HCT116 (cell line): ENCODE results near the gene CABYR. TPM values are rescaled to one million over a fixed set of nuclear protein-coding genes. Genes with fewer than 3 reads are reported as not detected.

Source experiments
- ATAC-seq: fragments of 200-7000 bp; cut with Tn5 transposase; 2 replicates; pipeline ENCODE4 v1.9.1; 2020; ENCODE audit warnings: mild to moderate bottlenecking, moderate library complexity
- BruUV-seq: library from RNA; stranded (reverse); fragments of 400-500 nt; replicated peaks from 2 replicates; lab custom pipeline; 2021; lab: Mats Ljungman, UMichigan
- CTCF ChIA-PET: fragments of 300-600 bp; sonication (Branson Sonifier 250); formaldehyde crosslinking; loops from one replicate; lab custom pipeline; 2021; ENCODE audit warnings: antibody characterized with exemption; lab: Charles Lee
- POLR2A ChIA-PET: fragments of 300-600, 350-600 bp; sonication (Branson Sonifier 250); formaldehyde crosslinking; loops from one replicate; lab custom pipeline; 2021; ENCODE audit warnings: antibody characterized with exemption; lab: Charles Lee
- RAD21 ChIA-PET, 2 experiments: fragments of 300-600 bp; sonication (Branson Sonifier 250); formaldehyde crosslinking; loops; one replicate each; lab custom pipeline; 2023; ENCODE audit warnings: low total read pairs in 2 of 2; ENCODE audit not compliant: uncharacterized antibody in 2 of 2, unreplicated experiment in 2 of 2, low non-redundant PET in 1 of 2; lab: Charles Lee
- DNase-seq: peaks from one replicate; pipeline ENCODE4 v3.0.0-alpha.2; 2010; ENCODE audit warnings: low read depth, low spot score
- H2AFZ ChIP-seq: fragments of 200-600 bp; shearing (Covaris generic), sonication (generic); 2 replicates; pipeline ENCODE4 v1.6.1; 2017; ENCODE audit warnings: low read depth, mixed run types, mixed read lengths, antibody characterized with exemption, low read length; ENCODE audit not compliant: poor library complexity, severe bottlenecking
- H3K27ac ChIP-seq: 2 replicates; pipeline ENCODE4 v1.5.1; 2012; ENCODE audit warnings: low read depth, low read length
- H3K27me3 ChIP-seq: fragments of 200-600 bp; sonication (generic); 2 replicates; pipeline ENCODE4 v1.6.1; 2016; ENCODE audit warnings: mixed run types, low read length, mixed read lengths; ENCODE audit not compliant: insufficient read depth
- H3K36me3 ChIP-seq, 2 experiments: fragments of 200-500 bp in 1 of 2; fragments of 200-600 bp in 1 of 2; sonication (Bioruptor generic) in 1 of 2; sonication (generic) in 1 of 2; 2 replicates each; pipeline versions ENCODE4 v1.5.1 to v1.6.1; 2014 to 2016; ENCODE audit warnings: low read length in 2 of 2, inconsistent platforms in 1 of 2, mixed read lengths in 1 of 2, mixed run types in 1 of 2; ENCODE audit not compliant: insufficient read depth in 2 of 2, control insufficient read depth in 1 of 2
- H3K4me1 ChIP-seq, 2 experiments: fragments of 200-600 bp in 1 of 2; sonication (generic) in 1 of 2; 2 replicates each; pipeline versions ENCODE4 v1.5.1 to v1.6.1; 2012 to 2017; ENCODE audit warnings: low read length in 2 of 2, inconsistent platforms in 1 of 2, mild to moderate bottlenecking in 1 of 2, mixed read lengths in 1 of 2, mixed run types in 1 of 2, moderate library complexity in 1 of 2; ENCODE audit not compliant: insufficient read depth in 2 of 2, control insufficient read depth in 1 of 2
- H3K4me2 ChIP-seq: fragments of 200-600 bp; sonication (generic); 2 replicates; pipeline ENCODE4 v1.6.1; 2017; ENCODE audit warnings: mixed run types, low read length, mixed read lengths
- H3K4me3 ChIP-seq, 2 experiments: fragments of 200-600 bp in 1 of 2; sonication (generic) in 1 of 2; replicated peaks in 1 of 2; 2 replicates each; pipeline ENCODE4 v1.5.1; 2011 to 2016; ENCODE audit warnings: low read length in 2 of 2, control low read depth in 1 of 2, low read depth in 1 of 2, mild to moderate bottlenecking in 1 of 2, mixed read lengths in 1 of 2, mixed run types in 1 of 2
- H3K79me2 ChIP-seq: fragments of 200-600 bp; sonication (generic); 2 replicates; pipeline ENCODE4 v1.6.1; 2017; ENCODE audit warnings: mild to moderate bottlenecking, mixed run types, low read length, moderate library complexity, mixed read lengths; ENCODE audit not compliant: insufficient read depth
- H3K9ac ChIP-seq: fragments of 200-600 bp; sonication (generic); 2 replicates; pipeline ENCODE4 v1.6.1; 2016; ENCODE audit warnings: low read length, mixed read lengths
- H3K9me2 ChIP-seq: fragments of 200-600 bp; sonication (generic), shearing (Covaris generic); 2 replicates; pipeline ENCODE4 v1.6.1; 2017; ENCODE audit warnings: mixed run types, mild to moderate bottlenecking, moderate library complexity; ENCODE audit not compliant: insufficient read depth
- H3K9me3 ChIP-seq, 2 experiments: fragments of 200-500 bp in 1 of 2; fragments of 200-600 bp in 1 of 2; sonication (Bioruptor generic) in 1 of 2; sonication (generic) in 1 of 2; 2 replicates each; pipeline ENCODE4 v1.6.1; 2014 to 2017; ENCODE audit warnings: low read length in 2 of 2, mixed read lengths in 2 of 2, inconsistent platforms in 1 of 2, low read depth in 1 of 2, mild to moderate bottlenecking in 1 of 2, mixed run types in 1 of 2, moderate library complexity in 1 of 2; ENCODE audit not compliant: control insufficient read depth in 1 of 2, insufficient read depth in 1 of 2
- H4K20me1 ChIP-seq: fragments of 200-600 bp; sonication (generic), shearing (Covaris generic); 2 replicates; pipeline ENCODE4 v1.6.1; 2017; ENCODE audit warnings: mixed run types, mild to moderate bottlenecking, moderate library complexity; ENCODE audit not compliant: insufficient read depth
- ATF3 ChIP-seq: IDR thresholded peaks from 2 replicates; pipeline ENCODE4 v1.6.1; 2012
- CBX3 ChIP-seq: IDR thresholded peaks from 2 replicates; pipeline ENCODE4 v1.6.1; 2012; ENCODE audit warnings: low read depth
- EGR1 ChIP-seq: IDR thresholded peaks from 2 replicates; pipeline ENCODE4 v1.6.1; 2012; ENCODE audit warnings: low read depth
- ELF1 ChIP-seq: IDR thresholded peaks from 2 replicates; pipeline ENCODE4 v1.6.1; 2012; ENCODE audit warnings: low read depth, borderline replicate concordance
- EZH2 ChIP-seq: fragments of 200-600 bp; sonication (generic); IDR thresholded peaks from 2 replicates; pipeline ENCODE4 v1.6.1; 2017; ENCODE audit warnings: antibody characterized with exemption, mixed run types
- EZH2phosphoT487 ChIP-seq: fragments of 200-600 bp; IDR thresholded peaks from 2 replicates; pipeline ENCODE4 v1.6.1; 2018; ENCODE audit warnings: antibody characterized with exemption, borderline replicate concordance
- FOSL1 ChIP-seq: IDR thresholded peaks from 2 replicates; pipeline ENCODE4 v1.6.1; 2012; ENCODE audit warnings: low read depth
- POLR2A ChIP-seq: IDR thresholded peaks from 2 replicates; pipeline ENCODE4 v1.7.0; 2011; ENCODE audit warnings: borderline replicate concordance; ENCODE audit not compliant: insufficient read depth, insufficient read length; ENCODE audit errors: extremely low read depth
- POLR2AphosphoS5 ChIP-seq: IDR thresholded peaks from 2 replicates; pipeline ENCODE4 v1.6.1; 2011; ENCODE audit warnings: mild to moderate bottlenecking, low read depth, low read length, moderate library complexity
- RAD21 ChIP-seq: IDR thresholded peaks from 2 replicates; pipeline ENCODE4 v1.6.1; 2012; ENCODE audit warnings: low read depth, mild to moderate bottlenecking
- SIN3A ChIP-seq: IDR thresholded peaks from 2 replicates; pipeline ENCODE4 v1.6.1; 2012; ENCODE audit warnings: low read depth
- SP1 ChIP-seq: IDR thresholded peaks from 2 replicates; pipeline ENCODE4 v1.6.1; 2012; ENCODE audit warnings: low read depth
- TCF7L2 ChIP-seq: IDR thresholded peaks from 2 replicates; pipeline ENCODE4 v1.7.0; 2011; ENCODE audit warnings: borderline replicate concordance, inconsistent platforms; ENCODE audit not compliant: insufficient read depth, insufficient read length; ENCODE audit errors: extremely low read depth
- YY1 ChIP-seq: IDR thresholded peaks from 2 replicates; pipeline ENCODE4 v1.6.1; 2011; ENCODE audit warnings: low read length, low read depth, moderate library complexity, mild to moderate bottlenecking; ENCODE audit not compliant: insufficient replicate concordance; ENCODE audit errors: extremely low read depth
- ZBTB33 ChIP-seq: IDR thresholded peaks from 2 replicates; pipeline ENCODE4 v1.6.1; 2011; ENCODE audit warnings: mild to moderate bottlenecking, low read length, moderate library complexity; ENCODE audit not compliant: insufficient replicate concordance; ENCODE audit errors: extremely low read depth
- ZNF274 ChIP-seq: fragments of 200-500 bp; sonication (Bioruptor generic); IDR thresholded peaks from 2 replicates; pipeline ENCODE4 v1.6.1; 2014; ENCODE audit warnings: mild to moderate bottlenecking, low read depth, low read length, inconsistent platforms
- intact Hi-C: fragments of 100-400 bp; cut with micrococcal nuclease; formaldehyde crosslinking; loops from 2 replicates; pipeline ENCODE4 v1.10.0; 2022
- total RNA-seq: library from RNA; stranded (reverse); gene quantifications from one replicate; pipeline ENCODE4 v1.2.1, GENCODE V29; 2021; ENCODE audit not compliant: unreplicated experiment
- TF ChIP-seq, protein P1 (sequence below), 3 experiments: fragments of 200-600 bp in 1 of 3; sonication (generic) in 1 of 3; IDR thresholded peaks in 2 of 3; conservative IDR thresholded peaks in 1 of 3; 2 replicates each; pipeline ENCODE4 v1.5.1; 2012 to 2017; ENCODE audit warnings: low read depth in 2 of 3, low read length in 2 of 3, antibody characterized with exemption in 1 of 3, borderline replicate concordance in 1 of 3, control low read depth in 1 of 3, mild to moderate bottlenecking in 1 of 3, mixed read lengths in 1 of 3, mixed run types in 1 of 3, moderate library complexity in 1 of 3; ENCODE audit not compliant: insufficient read depth in 1 of 3

CABYR gene
- total RNA-seq, 1 experiment from 2014 or later: not detected

- TF ChIP-seq ZBTB33: no peak
- TF ChIP-seq SIN3A: no peak
- no peak for TF ChIP-seq FOSL1
- TF ChIP-seq CBX3: no peak
- TF ChIP-seq TCF7L2: no peak
- TF ChIP-seq, all 23 proteins: peak for 0
These were observed 48.2 kb downstream of the CABYR start (continued) for GRCh38 chr18:24187049-24187448.

DNA sequence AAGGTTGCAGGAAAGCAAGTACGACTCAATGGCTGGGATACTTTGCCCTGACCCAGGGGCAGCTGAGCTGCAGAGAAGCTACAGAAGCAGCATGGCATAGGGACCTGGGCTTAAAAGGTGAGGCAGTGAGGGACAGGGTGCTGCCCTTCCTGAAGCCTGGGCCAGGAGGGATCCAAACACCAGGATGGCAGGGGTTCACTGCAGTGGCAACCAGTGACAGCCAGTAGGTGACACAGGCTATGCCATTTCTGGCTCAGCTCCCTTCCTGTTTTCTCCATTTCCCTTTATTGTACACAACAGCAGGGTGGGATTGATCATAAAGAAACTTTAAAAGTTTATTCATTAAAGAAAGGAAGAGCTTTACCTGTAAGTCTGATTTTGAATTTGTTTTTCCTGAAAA is 48.8 kb downstream of the CABYR start:
- Histone ChIP-seq H3K4me2 (no peak overlapping the region), H3K9me3 (no peaks in the 10 kb centered on the region), H3K27me3 (no peaks in the 10 kb centered on the region), H3K79me2 (no peaks in the 10 kb centered on the region), H3K4me3 (no peak overlapping the region), H3K4me1 (0 out of 4 replicates have a peak, but pooled peaks cover 0 to 6% of the 10 kb centered on the region in 2 experiments), H3K36me3 (no peaks in the 10 kb centered on the region), H3K27ac (no peak overlapping the region), H3K9me2 (no peaks in the 10 kb centered on the region), H2AFZ (no peak overlapping the region), H4K20me1 (no peaks in the 10 kb centered on the region; the same call in 1 of the 2 replicates), H3K9ac (no peak overlapping the region)
- ChIA-PET POLR2A (no interaction called here), RAD21 (no interaction called here), CTCF (interaction anchor here (8.1 kb wide), 1 partner anchor 10 kb away, joined by 53 read pairs; no protein-coding TSS in a partner anchor)
- DNase-seq: no peak
- intact Hi-C loops: no loop called here
- no peak for ATAC-seq
- BruUV-seq: no TSS peak
- TF ChIP-seq POLR2AphosphoS5: no peak
- no peak for TF ChIP-seq ATF3
- TF ChIP-seq SP1: no peak
- TF ChIP-seq ELF1: no peak
- TF ChIP-seq TCF7L2: no peak
- TF ChIP-seq YY1: no peak
- TF ChIP-seq EZH2: no peak
- no peak for TF ChIP-seq CBX3
- TF ChIP-seq RAD21: no peak
- no peak for TF ChIP-seq ZNF274
- TF ChIP-seq EZH2phosphoT487: no peak
- TF ChIP-seq, protein P1, sequence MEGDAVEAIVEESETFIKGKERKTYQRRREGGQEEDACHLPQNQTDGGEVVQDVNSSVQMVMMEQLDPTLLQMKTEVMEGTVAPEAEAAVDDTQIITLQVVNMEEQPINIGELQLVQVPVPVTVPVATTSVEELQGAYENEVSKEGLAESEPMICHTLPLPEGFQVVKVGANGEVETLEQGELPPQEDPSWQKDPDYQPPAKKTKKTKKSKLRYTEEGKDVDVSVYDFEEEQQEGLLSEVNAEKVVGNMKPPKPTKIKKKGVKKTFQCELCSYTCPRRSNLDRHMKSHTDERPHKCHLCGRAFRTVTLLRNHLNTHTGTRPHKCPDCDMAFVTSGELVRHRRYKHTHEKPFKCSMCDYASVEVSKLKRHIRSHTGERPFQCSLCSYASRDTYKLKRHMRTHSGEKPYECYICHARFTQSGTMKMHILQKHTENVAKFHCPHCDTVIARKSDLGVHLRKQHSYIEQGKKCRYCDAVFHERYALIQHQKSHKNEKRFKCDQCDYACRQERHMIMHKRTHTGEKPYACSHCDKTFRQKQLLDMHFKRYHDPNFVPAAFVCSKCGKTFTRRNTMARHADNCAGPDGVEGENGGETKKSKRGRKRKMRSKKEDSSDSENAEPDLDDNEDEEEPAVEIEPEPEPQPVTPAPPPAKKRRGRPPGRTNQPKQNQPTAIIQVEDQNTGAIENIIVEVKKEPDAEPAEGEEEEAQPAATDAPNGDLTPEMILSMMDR (IDR thresholded peaks at IDR 0.05 in 2 of 3, conservative IDR thresholded peaks at IDR 0.05 in 1 of 3; ENCODE audit: borderline replicate concordance in 1 of 3, insufficient read depth in 1 of 3, low read depth in 2 of 3, low read length in 2 of 3): no peak
- no peak for TF ChIP-seq POLR2A
- no peak for TF ChIP-seq ZBTB33
- TF ChIP-seq EGR1: no peak
